KMS-11 (cell line): ENCODE results near the gene IFNGR2.
A peak's percentile ranks its signal among the peaks of the same experiment; 100 is the strongest.

Source experiments
- H2AFZ ChIP-seq: fragments of 200-600 bp; sonication (generic); 2 replicates; pipeline ENCODE4 v1.6.1; 2016; ENCODE audit warnings: antibody characterized with exemption, mixed run types, low read depth
- H3K27ac ChIP-seq: fragments of 200-600 bp; sonication (generic); 2 replicates; pipeline ENCODE4 v1.6.1; 2016; ENCODE audit warnings: mild to moderate bottlenecking, mixed run types
- H3K27me3 ChIP-seq: fragments of 200-600 bp; sonication (generic); 2 replicates; pipeline ENCODE4 v1.6.1; 2017; ENCODE audit warnings: mild to moderate bottlenecking, low read depth, mixed run types, moderate library complexity; ENCODE audit not compliant: insufficient read depth
- H3K36me3 ChIP-seq: fragments of 200-600 bp; sonication (generic); 2 replicates; pipeline ENCODE4 v1.6.1; 2017; ENCODE audit warnings: mild to moderate bottlenecking, mixed run types; ENCODE audit not compliant: insufficient read depth
- H3K4me1 ChIP-seq: fragments of 200-600 bp; sonication (generic); 2 replicates; pipeline ENCODE4 v1.6.1; 2016; ENCODE audit warnings: mild to moderate bottlenecking, low read depth, mixed run types; ENCODE audit not compliant: poor library complexity, severe bottlenecking
- H3K4me2 ChIP-seq: fragments of 200-600 bp; sonication (generic); 2 replicates; pipeline ENCODE4 v1.7.0; 2016; ENCODE audit warnings: mild to moderate bottlenecking, mixed run types
- H3K4me3 ChIP-seq: fragments of 200-600 bp; sonication (generic); IDR thresholded peaks from 2 replicates; pipeline ENCODE4 v1.6.1; 2017; ENCODE audit warnings: low read depth, low read length, mixed read lengths; ENCODE audit not compliant: insufficient read depth
- H3K79me2 ChIP-seq: fragments of 200-600 bp; sonication (generic); 2 replicates; pipeline ENCODE4 v1.6.1; 2016; ENCODE audit warnings: low read depth, mixed run types; ENCODE audit not compliant: insufficient read depth
- H3K9ac ChIP-seq: fragments of 200-600 bp; sonication (generic); 2 replicates; pipeline ENCODE4 v1.6.1; 2016; ENCODE audit warnings: mild to moderate bottlenecking, mixed run types
- H4K20me1 ChIP-seq: fragments of 200-600 bp; sonication (generic); 2 replicates; pipeline ENCODE4 v1.6.1; 2016; ENCODE audit warnings: mild to moderate bottlenecking, mixed run types; ENCODE audit not compliant: insufficient read depth
- CTCF ChIP-seq: fragments of 200-600 bp; sonication (generic); conservative IDR thresholded peaks from 2 replicates; pipeline ENCODE4 v1.6.1; 2017; ENCODE audit warnings: low read depth, mild to moderate bottlenecking, antibody characterized with exemption, low read length, moderate library complexity, mixed read lengths

Gene IFNGR2

GRCh38 chr21:33403128-33403785 lies at the start of gene IFNGR2:
TSS of gene IFNGR2 (plus strand) at chr21:33403413. CDS start at chr21:33403544, 131 bp downstream.
- Histone ChIP-seq H4K20me1 (no peaks in the 10 kb centered on the region), H3K79me2 (peaks cover 36% of the 10 kb centered on the region; the same call in 1 of the 2 replicates), H2AFZ (peak within 1 kb of the TSS; percentile 90), H3K27me3 (no peaks in the 10 kb centered on the region), H3K4me3 (no peak within 1 kb of the TSS), H3K36me3 (no peaks in the 10 kb centered on the region), H3K9ac (peak within 1 kb of the TSS; percentile 83), H3K27ac (no peak within 1 kb of the TSS), H3K4me2 (peak within 1 kb of the TSS; percentile 90), H3K4me1 (peaks cover 10% of the 10 kb centered on the region)
- no peak for TF ChIP-seq CTCF

- Histone ChIP-seq H3K4me1 (peaks cover 13% of the 10 kb centered on the region), H3K27me3 (no peaks in the 10 kb centered on the region), H3K27ac (no peak overlapping the region), H3K36me3 (no peaks in the 10 kb centered on the region), H3K79me2 (no peaks in the 10 kb centered on the region), H3K4me2 (no peak overlapping the region), H4K20me1 (no peaks in the 10 kb centered on the region), H2AFZ (no peak overlapping the region), H3K9ac (no peak overlapping the region), H3K4me3 (no peak overlapping the region)
- TF ChIP-seq CTCF: no peak
Observed at GRCh38 chr21:33355355-33355754, 47.9 kb upstream of the IFNGR2 start.

- H3K36me3 ChIP-seq: no peaks in the 10 kb centered on the region
Observed at GRCh38 chr21:33355996-33356395, 47.2 kb upstream of the IFNGR2 start.

GRCh38 chr21:33357177-33357576 lies 46.0 kb upstream of the IFNGR2 start:
- Histone ChIP-seq H3K27me3 (no peaks in the 10 kb centered on the region), H3K4me3 (no peak overlapping the region), H2AFZ (no peak overlapping the region), H3K9ac (no peak overlapping the region), H3K79me2 (no peaks in the 10 kb centered on the region), H3K4me1 (peaks cover 26% of the 10 kb centered on the region), H3K36me3 (no peaks in the 10 kb centered on the region), H4K20me1 (no peaks in the 10 kb centered on the region), H3K4me2 (no peak overlapping the region), H3K27ac (no peak overlapping the region)
- no peak for TF ChIP-seq CTCF

More at GRCh38 chr21:33355996-33356395, 47.2 kb upstream of the IFNGR2 start:
- TF ChIP-seq CTCF: no peak
- Histone ChIP-seq H3K79me2 (no peaks in the 10 kb centered on the region), H4K20me1 (no peaks in the 10 kb centered on the region), H3K27ac (no peak overlapping the region), H3K4me3 (no peak overlapping the region), H3K4me1 (peaks cover 19% of the 10 kb centered on the region), H3K9ac (no peak overlapping the region), H2AFZ (no peak overlapping the region), H3K27me3 (no peaks in the 10 kb centered on the region), H3K4me2 (no peak overlapping the region)
